ENCODE results near the gene MS4A4A.

DNA sequence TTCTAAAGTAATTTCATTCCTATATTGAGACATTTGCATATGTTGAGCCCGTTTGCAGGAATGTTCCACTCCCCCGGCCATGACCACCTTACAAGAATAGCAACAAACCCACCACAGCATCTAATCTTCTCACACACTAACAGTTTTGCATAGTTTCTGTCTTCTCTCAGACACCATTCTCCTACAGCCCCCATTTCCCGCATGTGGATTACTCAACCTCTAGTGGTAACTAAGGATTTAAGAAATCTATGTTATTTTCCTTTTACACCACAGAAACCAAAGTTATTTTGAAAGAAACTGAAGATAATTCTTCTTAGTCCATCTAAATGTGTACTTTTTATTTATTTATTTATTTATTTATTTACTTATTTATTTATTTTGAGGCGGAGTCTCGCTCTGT, 39.8 kb upstream of the MS4A4A start:
- TF ChIP-seq CTCF (IDR thresholded peaks at IDR 0.05) (no peak), POLR2A (IDR thresholded peaks at IDR 0.05) (no peak)
